ENCODE results near the gene NMNAT2.
"Not testable (repeated sequence)": the region's sequence is repeated elsewhere in the genome, so short reads cannot be mapped to it uniquely, and the experiment has no call there.

DNA sequence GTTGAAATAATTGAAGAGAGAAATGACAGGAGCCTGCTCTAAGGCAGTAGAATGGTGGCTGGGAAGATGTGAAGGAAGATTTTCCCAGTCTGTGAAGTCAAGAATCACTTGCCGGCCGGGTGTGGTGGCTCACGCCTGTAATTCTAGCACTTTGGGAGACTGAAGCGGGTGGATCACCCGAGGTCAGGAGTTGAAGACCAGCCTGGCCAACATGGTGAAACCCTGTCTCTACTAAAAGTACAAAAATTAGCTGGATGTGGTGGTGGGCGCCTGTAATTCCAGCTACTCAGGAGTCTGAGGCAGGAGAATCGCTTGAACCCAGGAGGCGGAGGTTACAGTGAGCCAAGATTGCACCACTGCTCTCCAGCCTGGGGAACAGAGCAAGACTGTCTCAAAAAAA, 177.3 kb downstream of the NMNAT2 start:
- TF ChIP-seq, protein P1, sequence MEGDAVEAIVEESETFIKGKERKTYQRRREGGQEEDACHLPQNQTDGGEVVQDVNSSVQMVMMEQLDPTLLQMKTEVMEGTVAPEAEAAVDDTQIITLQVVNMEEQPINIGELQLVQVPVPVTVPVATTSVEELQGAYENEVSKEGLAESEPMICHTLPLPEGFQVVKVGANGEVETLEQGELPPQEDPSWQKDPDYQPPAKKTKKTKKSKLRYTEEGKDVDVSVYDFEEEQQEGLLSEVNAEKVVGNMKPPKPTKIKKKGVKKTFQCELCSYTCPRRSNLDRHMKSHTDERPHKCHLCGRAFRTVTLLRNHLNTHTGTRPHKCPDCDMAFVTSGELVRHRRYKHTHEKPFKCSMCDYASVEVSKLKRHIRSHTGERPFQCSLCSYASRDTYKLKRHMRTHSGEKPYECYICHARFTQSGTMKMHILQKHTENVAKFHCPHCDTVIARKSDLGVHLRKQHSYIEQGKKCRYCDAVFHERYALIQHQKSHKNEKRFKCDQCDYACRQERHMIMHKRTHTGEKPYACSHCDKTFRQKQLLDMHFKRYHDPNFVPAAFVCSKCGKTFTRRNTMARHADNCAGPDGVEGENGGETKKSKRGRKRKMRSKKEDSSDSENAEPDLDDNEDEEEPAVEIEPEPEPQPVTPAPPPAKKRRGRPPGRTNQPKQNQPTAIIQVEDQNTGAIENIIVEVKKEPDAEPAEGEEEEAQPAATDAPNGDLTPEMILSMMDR (IDR thresholded peaks at IDR 0.05) = not testable (repeated sequence)
- not testable (repeated sequence) for TF ChIP-seq POLR2AphosphoS5 (IDR thresholded peaks at IDR 0.05)
